K562 (cell line): ENCODE data around the gene SGMS1. TPM values are rescaled to one million over a fixed set of nuclear protein-coding genes. Genes with fewer than 3 reads are reported as not detected.

Experiments
- ATAC-seq: fragments of 200-7000 bp; cut with Tn5 transposase; 3 replicates; pipeline ENCODE4 v1.9.1; 2020; ENCODE audit warnings: moderate library complexity
- Bru-seq: library from RNA; stranded (reverse); fragments of 400-500 nt; gene quantifications from one replicate; lab custom pipeline; 2021; lab: Mats Ljungman, UMichigan
- BruChase-seq, 2 experiments: library from RNA; stranded (reverse); fragments of 400-500 nt; gene quantifications; one replicate each; lab custom pipeline; 2021; lab: Mats Ljungman, UMichigan
- BruUV-seq: library from RNA; stranded (reverse); fragments of 400-500 nt; replicated peaks from 2 replicates; lab custom pipeline; 2021; lab: Mats Ljungman, UMichigan
- CTCF ChIA-PET: fragments of 300-600 bp; formaldehyde crosslinking; extraction: SDS; loops from one replicate; lab custom pipeline; 2021; ENCODE audit warnings: low intra/inter-chr PET ratio; lab: Yijun Ruan, JAX
- POLR2A ChIA-PET: fragments of 300-600, 350-650 bp; sonication (Branson Sonifier 250); formaldehyde crosslinking; extraction: SDS; loops from one replicate; lab custom pipeline; 2021; ENCODE audit warnings: antibody characterized with exemption, inconsistent platforms; lab: Yijun Ruan, JAX
- DNase-seq, 4 experiments: peaks; one replicate each; pipeline versions ENCODE4 v3.0.0 to v3.0.0-alpha.2; 2011 to 2018; ENCODE audit warnings: low spot score in 3 of 4, mixed read lengths in 3 of 4; ENCODE audit errors: extremely low read depth in 1 of 4
- FAIRE-seq: peaks from 2 replicates; lab custom pipeline; 2011; peaks lifted over from hg19 to GRCh38; lab: Jason Lieb, UNC
- H2AFZ ChIP-seq: 2 replicates; pipeline ENCODE4 v1.6.0; 2011; ENCODE audit warnings: low read depth, low read length, control low read depth, inconsistent platforms
- H3K27ac ChIP-seq: fragments of 200-600 bp; 3 replicates; pipeline ENCODE4 v1.8.0; 2011; ENCODE audit warnings: low read depth, mild to moderate bottlenecking, control low read depth, inconsistent platforms, low read length, moderate library complexity, mixed read lengths; ENCODE audit errors: extremely low read depth
- H3K27me3 ChIP-seq, 2 experiments: fragments of 300-600 bp in 1 of 2; 2 replicates in 1 of 2; 3 replicates in 1 of 2; pipeline versions ENCODE4 v1.6.0 to v1.8.0; 2011; ENCODE audit warnings: inconsistent platforms in 2 of 2, low read length in 2 of 2, mild to moderate bottlenecking in 1 of 2, mixed read lengths in 1 of 2, moderate library complexity in 1 of 2; ENCODE audit not compliant: control insufficient read depth in 2 of 2, insufficient read depth in 2 of 2
- H3K36me3 ChIP-seq: fragments of 300-600 bp; 3 replicates; pipeline ENCODE4 v1.8.0; 2011; ENCODE audit warnings: mild to moderate bottlenecking, low read length, inconsistent platforms; ENCODE audit not compliant: control insufficient read depth, insufficient read depth
- H3K4me1 ChIP-seq, 2 experiments: fragments of 200-600 bp in 1 of 2; replicated peaks in 1 of 2; 2 replicates in 1 of 2; 3 replicates in 1 of 2; pipeline versions ENCODE4 v1.5.1 to v1.8.0; 2011; ENCODE audit warnings: inconsistent platforms in 2 of 2, low read length in 2 of 2, mild to moderate bottlenecking in 1 of 2, mixed read lengths in 1 of 2, moderate library complexity in 1 of 2; ENCODE audit not compliant: control insufficient read depth in 2 of 2, insufficient read depth in 2 of 2
- H3K4me2 ChIP-seq: 2 replicates; pipeline ENCODE4 v1.6.1; 2011; ENCODE audit warnings: low read length, control low read depth, inconsistent platforms, mixed read lengths; ENCODE audit not compliant: insufficient read depth
- H3K4me3 ChIP-seq: fragments of 200-600 bp; sonication (generic), shearing (Covaris generic); 2 replicates; pipeline ENCODE4 v1.5.1; 2016; ENCODE audit warnings: control low read depth, inconsistent platforms
- H3K79me2 ChIP-seq: fragments of 200-600 bp; 3 replicates; pipeline ENCODE4 v1.8.0; 2011; ENCODE audit warnings: low read length, inconsistent platforms; ENCODE audit not compliant: control insufficient read depth, insufficient read depth
- H3K9ac ChIP-seq, 2 experiments: 2 replicates each; pipeline versions ENCODE4 v1.6.0 to v1.6.1; 2011; ENCODE audit warnings: low read depth in 2 of 2, low read length in 2 of 2, control low read depth in 1 of 2, inconsistent platforms in 1 of 2, mild to moderate bottlenecking in 1 of 2, mixed read lengths in 1 of 2; ENCODE audit not compliant: insufficient read depth in 1 of 2
- H3K9me1 ChIP-seq: one replicate; pipeline ENCODE4 v1.6.0; 2011; ENCODE audit warnings: inconsistent platforms, mild to moderate bottlenecking, low read length, moderate library complexity; ENCODE audit not compliant: control insufficient read depth, insufficient read depth
- H3K9me3 ChIP-seq: replicated peaks from 2 replicates; pipeline ENCODE4 v1.5.1; 2011; ENCODE audit warnings: low read depth, low read length, inconsistent platforms; ENCODE audit not compliant: control insufficient read depth, insufficient read depth
- H4K20me1 ChIP-seq: replicated peaks from 2 replicates; pipeline ENCODE4 v1.6.1; 2011; ENCODE audit warnings: low read length, inconsistent platforms, mixed read lengths; ENCODE audit not compliant: control insufficient read depth, insufficient read depth
- AFF1 ChIP-seq, 2 experiments: fragments of 450-650 bp; IDR thresholded peaks; 2 replicates each; pipeline ENCODE4 v1.6.1; 2018; ENCODE audit warnings: mild to moderate bottlenecking in 2 of 2, low read depth in 1 of 2; ENCODE audit not compliant: partially characterized antibody in 2 of 2
- CHD4 ChIP-seq: fragments of 200-600 bp; sonication (generic); IDR thresholded peaks from 3 replicates; pipeline ENCODE4 v1.6.1; 2012; ENCODE audit warnings: low read depth, mild to moderate bottlenecking, mixed read lengths, low read length, inconsistent platforms; ENCODE audit not compliant: insufficient read depth, insufficient replicate concordance, poor library complexity, severe bottlenecking
- KDM2B ChIP-seq: fragments of 250-450 bp; sonication (Bioruptor Pico); IDR thresholded peaks from 2 replicates; pipeline ENCODE4 v1.8.0; 2021; ENCODE audit warnings: mild to moderate bottlenecking, moderate library complexity
- MLLT1 ChIP-seq, 2 experiments: fragments of 450-650 bp; IDR thresholded peaks; 2 replicates each; pipeline ENCODE4 v1.6.1; 2016
- TCF7L2 ChIP-seq: fragments of 150-350 bp; IDR thresholded peaks from 2 replicates; pipeline ENCODE4 v1.6.1; 2016; ENCODE audit warnings: low read depth, mild to moderate bottlenecking, low read length, moderate library complexity
- ZNF395 ChIP-seq: fragments of 200-800 bp; sonication (Bioruptor generic); IDR thresholded peaks from 2 replicates; pipeline ENCODE4 v1.6.1; 2017; ENCODE audit warnings: missing genetic modification characterization, missing compliant biosample characterization
- WGBS: fragments of 100-300 bp; shearing (Covaris generic); methylation state at CpG from one replicate; pipeline ENCODE4 v1.1.6; 2016; ENCODE audit warnings: low coverage, mixed read lengths; ENCODE audit not compliant: insufficient coverage; ENCODE audit errors: missing lambda C conversion rate; 5-methylcytosine and 5-hydroxymethylcytosine counted together
- in situ Hi-C: fragments of 300-500 bp; cut with MboI; formaldehyde crosslinking; loops from 4 replicates; pipeline ENCODE4 v1.15.0; 2018; ENCODE audit warnings: inconsistent platforms, mixed read lengths
- intact Hi-C: fragments of 100-400 bp; cut with micrococcal nuclease; formaldehyde crosslinking; loops from 2 replicates; pipeline ENCODE4 v1.14.2; 2022
- long read RNA-seq, 3 experiments: library from polyadenylated mRNA in 2 of 3; library from RNA in 1 of 3; unstranded in 2 of 3; stranded (forward) in 1 of 3; transcript quantifications; one replicate each; pipeline ENCODE4 v2.0.0, GENCODE V29; 2019 to 2022
- polyA minus RNA-seq, 3 experiments: library from RNA; depleted of rRNA, polyadenylated mRNA; stranded (reverse); fragments of >200 nt; gene quantifications; 2 replicates each; pipeline ENCODE4 v1.2.3, GENCODE V29; 2011
- polyA plus RNA-seq, 8 experiments: library from polyadenylated mRNA; depleted of rRNA in 4 of 8; stranded (reverse) in 5 of 8; unstranded in 3 of 8; fragments of >200 nt; fragmentation: Nextera tagmentation in 2 of 8; fragmentation: Illumina TruSeq in 1 of 8; extraction: Ambion mirVana in 2 of 8; extraction: Trizol in 1 of 8; gene quantifications; 2 replicates each; pipeline versions ENCODE4 v1.2.1 to v1.2.3, GENCODE V29; 2011 to 2014; ENCODE audit warnings: inconsistent platforms in 1 of 8, missing spikeins in 1 of 8
- total RNA-seq, 7 experiments: library from RNA; depleted of rRNA in 6 of 7; stranded (reverse); fragments of >200 nt in 6 of 7; fragmentation: Illumina TruSeq in 2 of 7; extraction: Trizol in 2 of 7; gene quantifications; 2 replicates each; pipeline versions ENCODE4 v1.2.1 to v1.2.3, GENCODE V29; 2011 to 2021; ENCODE audit warnings: low replicate concordance in 1 of 7

SGMS1 gene
- 267 and 295 TPM in 2 replicates for total RNA-seq (2011; cell fraction: chromatin; rRNA removed; ENCODE audit: low replicate concordance)
- total RNA-seq (2011; cell fraction: nucleolus; rRNA removed), result 202 and 204 TPM in 2 replicates
- 277 and 388 TPM in 2 replicates for total RNA-seq (2011; cell fraction: nucleoplasm; rRNA removed)
- 187 and 232 TPM in 2 replicates for total RNA-seq (2014; rRNA removed)
- 82.2 and 82.5 TPM in 2 replicates for total RNA-seq (2014; rRNA removed; fragmentation: Illumina TruSeq; extraction: Trizol)
- 82.3 and 83.8 TPM in 2 replicates for total RNA-seq (2015; rRNA removed; fragmentation: Illumina TruSeq; extraction: Trizol)
- 91.8 and 94.0 TPM in 2 replicates for total RNA-seq (2021)
- 69.8 and 89.6 TPM in 2 replicates for polyA plus RNA-seq (2011; rRNA removed)
- 58.5 and 88.3 TPM in 2 replicates for polyA plus RNA-seq (2011; cell fraction: cytosol; rRNA removed)
- 74.4 and 107 TPM in 2 replicates for polyA plus RNA-seq (2011; cell fraction: nucleus; rRNA removed)
- 27.2 and 40.1 TPM in 2 replicates for polyA plus RNA-seq (2012)
- 61.5 and 69.7 TPM in 2 replicates for polyA plus RNA-seq (2014; fragmentation: Illumina TruSeq; extraction: Trizol)
- polyA plus RNA-seq (2014; fragmentation: Nextera tagmentation; extraction: Ambion mirVana), result 10 to 100 TPM; 22.6 to 25.3 TPM
- 63.2 and 82.2 TPM in 2 replicates for polyA plus RNA-seq (2014; rRNA removed)
- polyA minus RNA-seq (2011; rRNA and poly(A)+ RNA removed), result 116 and 125 TPM in 2 replicates
- polyA minus RNA-seq (2011; cell fraction: cytosol; rRNA and poly(A)+ RNA removed), result 75.6 and 79.4 TPM in 2 replicates
- polyA minus RNA-seq (2011; cell fraction: nucleus; rRNA and poly(A)+ RNA removed), result 297 and 317 TPM in 2 replicates
- Bru-seq, nascent RNA, result percentile 95 among the genes with signal in this experiment
- BruChase-seq, experiment 1, labeled RNA remaining after a 2-hour chase, result percentile 85 among the genes with signal in this experiment
- BruChase-seq, experiment 2, labeled RNA remaining after a 6-hour chase, result percentile 82 among the genes with signal in this experiment
- long read RNA-seq, experiment 1, transcript SGMS1-202 (11 exons, 3,744 nt), result major isoform, 54 of 285 reads
- long read RNA-seq, experiment 1, partial matches to known transcripts, result 81 of 285 reads
- long read RNA-seq, experiment 1, other reads (novel, unspliced or antisense), result 148 of 285 reads
- long read RNA-seq, experiment 2, partial matches to known transcripts, result 5 of 59 reads
- long read RNA-seq, experiment 2, other reads (novel, unspliced or antisense), result 49 of 59 reads
- long read RNA-seq, experiment 3, transcript SGMS1-202 (11 exons, 3,744 nt), result major isoform, 8 of 61 reads
- long read RNA-seq, experiment 3, partial matches to known transcripts, result 16 of 61 reads
- long read RNA-seq, experiment 3, other reads (novel, unspliced or antisense), result 36 of 61 reads

GRCh38 chr10:50623663-50624412 lies at the start of gene SGMS1:
SGMS1 (minus strand) TSS chr10:50623956; CDS start chr10:50344114, 279,842 bp downstream.
- in situ Hi-C loops, result no loop called here
- no peak for FAIRE-seq
- BruUV-seq, result no TSS peak
- TF ChIP-seq ZNF395 (CRISPR knock-in tag) (peak; percentile 3; the same call in 1 of the 2 replicates), TCF7L2 (no peak), MLLT1 (IDR thresholded peaks at IDR 0.05) (peak in 1 of 2 experiments; percentile 57; a peak in 2 of 4 replicates), CHD4 (no peak), KDM2B (CRISPR knock-in tag) (peak; percentile 37; the same call in 1 of the 2 replicates), AFF1 (IDR thresholded peaks at IDR 0.05; ENCODE audit: low read depth in 1 of 2, partially characterized antibody in 2 of 2) (no peak)

More at GRCh38 chr10:50623663-50624412, at the start of gene SGMS1:
- under 1% methylated on average over 62 of the region's 74 CpGs for WGBS
- Histone ChIP-seq H3K27ac (peak within 1 kb of the TSS; percentile 82), H3K4me2 (peak within 1 kb of the TSS; percentile 91), H3K9ac (peak within 1 kb of the TSS; percentile 83 to 94), H3K79me2 (peaks cover 61% of the 10 kb centered on the region), H3K9me1 (no peaks in the 10 kb centered on the region), H4K20me1 (0 out of 2 replicates have a peak, but pooled peaks cover 4% of the 10 kb centered on the region), H3K36me3 (peaks cover 15% of the 10 kb centered on the region; the same call in 2 of the 3 replicates), H3K4me1 (peaks cover 22 to 34% of the 10 kb centered on the region in 2 experiments), H3K9me3 (no peaks in the 10 kb centered on the region), H3K4me3 (peak within 1 kb of the TSS; percentile 77), H2AFZ (peak within 1 kb of the TSS; percentile 97), H3K27me3 (no peaks in the 10 kb centered on the region)
- DNase-seq, result peak; percentile 85 to 92 (median 87)
- ChIA-PET CTCF (interaction anchor here (1.1 to 2.7 kb wide), 2 partner anchors 62 to 202 kb away, joined by 4 to 9 read pairs; no protein-coding TSS in a partner anchor), POLR2A (interaction anchor here (0.6 to 1.8 kb wide), 27 partner anchors 8 to 394 kb away, joined by 3 to 9 read pairs (median 4); no protein-coding TSS in a partner anchor)
- peak; percentile 58 for ATAC-seq
- intact Hi-C loops, result loop anchor here (1.0 to 5.0 kb wide), 6 partner anchors 29 to 333 kb away; no protein-coding TSS in a partner anchor
